Measurements from ENCODE around the gene OLFML2A. TPM values are rescaled to one million over a fixed set of nuclear protein-coding genes. Genes with fewer than 3 reads are reported as not detected.

Gene OLFML2A
- total RNA-seq, 1 donor from 2014 or later = 49.1 TPM

GRCh38 chr9:124779368-124780059, 2.6 kb downstream of the OLFML2A start:
- peak; percentile 67 for DNase-seq

GRCh38 chr9:124780060-124780756, 3.3 kb downstream of the OLFML2A start:
- no peak for DNase-seq

- DNase-seq = no peak
Measured at GRCh38 chr9:124780757-124781151, 3.8 kb downstream of the OLFML2A start.

GRCh38 chr9:124781967-124782660, 5.2 kb downstream of the OLFML2A start:
- no peak for DNase-seq

GRCh38 chr9:124782661-124783574, 6.0 kb downstream of the OLFML2A start:
- DNase-seq = no peak

DNA sequence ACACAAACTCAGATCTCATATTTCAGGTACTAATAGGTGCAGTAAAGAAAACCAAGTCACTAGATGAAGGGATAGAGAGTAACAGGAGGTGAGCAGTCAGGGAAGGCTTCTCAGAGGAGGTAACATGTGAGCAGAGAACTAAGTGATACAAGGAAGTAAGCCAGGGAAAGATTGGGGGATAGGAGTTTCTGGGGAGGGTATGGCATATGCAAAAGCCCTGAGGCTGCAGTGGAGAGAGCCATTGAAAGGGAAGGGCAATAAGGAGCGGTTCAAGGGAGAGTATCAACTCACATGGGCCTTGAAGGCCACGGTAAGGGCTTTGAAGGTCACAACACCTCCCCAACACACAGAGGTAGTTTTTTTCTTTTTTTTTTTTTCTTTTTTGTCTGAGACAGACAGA, 6.9 kb downstream of the OLFML2A start:
- DNase-seq = no peak

DNA sequence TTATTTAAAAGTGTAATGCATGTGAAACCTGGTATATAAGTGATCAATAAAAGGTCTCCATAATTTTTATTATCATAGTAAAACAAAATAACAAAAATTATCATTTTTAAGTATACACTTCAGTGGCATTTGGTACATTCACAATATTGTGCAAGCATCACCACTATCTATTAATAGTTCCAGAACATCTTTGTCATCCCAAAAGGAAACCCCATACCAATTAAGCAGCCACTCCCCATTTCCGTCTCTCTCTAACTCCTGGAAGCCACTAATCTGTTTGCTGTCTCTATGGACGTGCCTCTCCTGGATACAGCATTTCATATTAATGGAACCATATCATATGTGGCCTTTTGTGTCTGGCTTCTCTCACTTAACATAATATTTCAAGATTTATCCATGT, 7.6 kb downstream of the OLFML2A start:
- DNase-seq = peak; percentile 79

DNA sequence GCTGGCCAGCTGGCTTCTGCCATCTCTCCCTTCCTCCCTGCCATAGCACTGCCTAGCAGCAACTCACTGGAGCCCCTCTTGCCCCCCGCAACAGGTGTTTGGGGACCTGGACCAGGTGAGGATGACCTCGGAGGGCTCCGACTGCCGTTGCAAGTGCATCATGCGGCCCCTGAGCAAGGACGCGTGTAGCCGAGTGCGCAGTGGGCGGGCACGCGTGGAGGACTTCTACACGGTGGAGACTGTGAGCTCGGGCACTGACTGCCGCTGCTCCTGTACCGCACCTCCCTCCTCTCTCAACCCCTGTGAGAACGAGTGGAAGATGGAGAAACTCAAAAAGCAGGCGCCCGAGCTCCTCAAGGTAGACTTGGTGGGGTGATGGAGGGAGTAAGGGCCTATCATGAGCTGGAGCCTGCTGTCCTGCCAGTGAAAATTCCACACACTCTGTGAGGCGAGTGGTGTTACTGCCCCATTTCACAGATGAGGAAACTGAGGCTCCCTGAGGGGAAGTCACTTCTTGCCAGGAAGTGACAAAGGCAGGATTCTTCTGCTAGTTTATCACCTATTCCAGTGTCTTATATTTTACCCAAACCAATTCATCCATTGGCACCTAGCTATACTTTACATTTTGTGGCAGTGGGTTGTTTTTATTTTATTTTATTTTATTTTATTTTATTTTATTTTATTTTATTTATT, 10.1 kb downstream of the OLFML2A start:
- DNase-seq = no peak

DNA sequence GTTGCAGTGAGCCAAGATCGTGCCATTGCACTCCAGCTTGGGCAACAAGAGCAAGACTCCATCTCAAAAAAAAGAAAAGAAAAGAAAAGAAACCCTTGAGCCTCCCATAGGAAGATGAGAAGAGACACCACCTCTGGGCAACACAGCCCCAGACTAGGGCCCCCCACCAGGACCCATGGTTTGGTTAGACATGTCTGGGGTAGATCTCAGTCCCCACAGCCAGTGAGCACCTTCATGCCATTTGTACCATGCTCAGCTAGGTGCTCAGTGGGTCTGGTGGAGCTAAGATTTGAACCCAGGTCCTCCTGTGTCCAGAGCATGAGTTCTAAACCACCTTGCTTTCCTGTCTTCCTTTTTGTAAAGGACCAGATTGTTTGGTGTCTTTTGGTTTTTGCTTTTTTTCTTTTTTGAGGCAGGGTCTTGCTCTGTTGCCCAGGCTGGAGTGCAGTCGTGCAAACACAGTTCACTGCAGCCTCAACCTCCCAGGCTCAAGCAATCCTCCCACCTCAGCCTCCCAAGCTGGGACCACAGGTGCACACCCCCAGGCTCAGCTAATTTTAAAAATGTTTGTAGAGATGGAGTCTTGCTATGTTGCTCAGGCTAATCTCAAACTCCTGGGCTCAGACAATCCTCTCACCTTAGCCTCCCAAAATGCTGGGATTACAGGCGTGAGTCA, 11.7 kb downstream of the OLFML2A start:
- DNase-seq = no peak

- DNase-seq = no peak
Measured at GRCh38 chr9:124789531-124789930, 12.6 kb downstream of the OLFML2A start.

- DNase-seq = no peak
Measured at GRCh38 chr9:124790301-124790700, 13.4 kb downstream of the OLFML2A start.

DNA sequence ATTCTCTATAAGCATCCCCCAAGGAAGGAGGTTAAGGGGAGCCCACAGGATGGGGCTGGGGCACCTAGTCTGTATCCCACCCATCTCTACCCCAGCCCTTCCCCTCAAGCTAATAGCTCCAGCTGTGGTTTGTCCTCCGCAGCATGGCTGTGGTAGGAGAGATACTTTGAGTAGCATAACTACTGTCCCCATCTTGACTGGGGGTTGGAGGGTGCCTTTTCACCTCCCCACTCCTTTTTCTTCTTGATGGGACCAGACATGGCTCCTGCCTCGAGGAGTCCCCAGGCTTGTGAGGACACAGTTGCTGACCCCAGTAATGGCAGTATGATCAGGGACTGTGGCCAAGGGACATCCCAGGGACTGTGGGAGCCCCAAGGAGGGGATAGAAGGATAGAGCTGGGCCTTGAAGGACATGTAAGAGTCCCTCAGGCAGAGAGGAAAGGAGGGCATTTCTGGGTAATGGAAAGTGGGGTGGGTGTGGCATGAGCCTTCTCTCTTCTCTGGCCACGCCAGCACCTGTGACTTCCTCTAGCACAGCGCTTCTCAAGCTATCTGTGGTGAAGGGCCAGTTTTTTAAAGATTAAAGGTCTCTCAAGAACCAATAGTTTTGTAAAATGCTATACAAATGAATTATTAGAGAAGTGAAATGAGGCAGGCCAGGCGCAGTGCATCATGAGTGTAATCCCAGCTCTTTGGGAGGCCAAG, 14.0 kb downstream of the OLFML2A start:
- no peak for DNase-seq

- DNase-seq = no peak
Measured at GRCh38 chr9:124792257-124793014, 15.5 kb downstream of the OLFML2A start.

- no peak for DNase-seq
Measured at GRCh38 chr9:124793015-124793541, 16.1 kb downstream of the OLFML2A start.

GRCh38 chr9:124794902-124795491, 18.1 kb downstream of the OLFML2A start:
- DNase-seq = no peak

DNA sequence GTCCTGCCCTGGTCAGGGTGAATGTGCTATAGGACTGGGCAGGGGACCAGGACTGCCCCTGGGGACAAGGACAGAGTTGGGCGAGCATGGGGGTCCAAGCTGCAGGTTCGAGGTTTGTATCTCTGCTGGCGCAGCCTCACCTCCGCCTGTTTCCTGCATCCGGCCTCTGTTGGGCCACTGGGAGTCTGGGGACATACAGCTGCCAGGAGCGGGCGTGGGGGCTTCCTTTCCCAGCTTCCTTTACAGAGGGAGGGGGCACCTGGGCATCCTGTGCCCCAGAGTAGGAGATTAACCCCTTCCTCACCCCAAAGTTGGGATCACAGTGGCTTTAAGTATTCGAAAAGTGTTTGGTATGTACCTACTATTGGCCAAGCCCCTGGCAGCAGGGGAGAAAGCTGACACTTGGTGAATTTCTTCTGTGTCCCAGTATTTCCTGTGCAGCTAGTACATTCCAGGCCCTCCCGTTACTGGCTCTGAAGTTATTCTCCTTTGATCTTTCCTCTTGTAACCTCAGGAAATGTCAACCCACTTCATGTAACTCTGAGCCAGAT, 19.0 kb downstream of the OLFML2A start:
- DNase-seq = peak; percentile 30

DNA sequence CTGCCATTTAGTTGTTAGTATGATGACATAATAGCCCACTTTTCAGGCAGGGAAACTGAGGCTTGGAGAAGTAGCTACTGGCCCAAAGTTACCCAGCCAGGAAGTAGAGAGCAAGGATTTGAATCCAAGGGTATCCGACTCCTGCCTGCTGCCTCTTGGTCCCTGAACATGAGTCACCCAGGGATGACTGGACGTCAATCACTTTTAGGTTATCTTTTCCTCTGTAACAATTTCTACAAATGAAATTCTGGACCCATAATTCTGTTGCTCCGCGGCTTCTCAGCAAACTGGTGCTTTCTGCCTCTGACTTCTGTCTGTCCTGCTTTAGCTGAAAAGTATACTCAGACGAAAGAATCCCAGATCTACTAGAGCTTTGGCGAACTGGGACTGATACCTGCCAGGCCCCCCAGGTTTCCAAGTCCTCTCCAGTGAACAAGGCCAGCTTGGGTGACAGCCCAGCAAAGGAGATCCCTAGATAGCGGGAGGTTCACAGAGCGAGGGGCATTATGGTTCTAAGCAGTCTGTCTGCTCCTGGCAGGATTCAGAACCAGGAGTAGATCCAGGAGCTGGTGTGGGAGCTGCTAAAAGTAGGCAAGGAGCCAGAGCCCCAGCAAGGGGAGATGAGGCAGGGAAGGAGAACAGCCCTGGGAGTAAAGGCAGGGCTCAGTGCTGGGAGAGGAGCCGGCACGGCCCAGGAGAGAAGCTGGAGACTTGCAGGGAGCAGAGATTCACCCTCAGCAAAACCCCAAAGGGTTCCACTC, 20.6 kb downstream of the OLFML2A start:
- DNase-seq = no peak
